Right lung (tissue), 10 donors: ENCODE results near the gene SNAP47. TPM values are rescaled to one million over a fixed set of nuclear protein-coding genes. Genes with fewer than 3 reads are reported as not detected.
A peak's percentile ranks its signal among the peaks of the same experiment; 100 is the strongest.
"Not testable (repeated sequence)": the region's sequence is repeated elsewhere in the genome, so short reads cannot be mapped to it uniquely, and the experiment has no call there.

Experiments
- DNase-seq, 2 donors: peaks; one replicate each; pipeline ENCODE4 v3.0.0-alpha.2; 2013
- long read RNA-seq, 8 donors: transcript quantifications; one replicate each; lab custom pipeline, GENCODE V29; 2026
- polyA plus RNA-seq, 5 donors: library from polyadenylated mRNA; unstranded; fragments of 120-200 nt; gene quantifications; one replicate each; pipeline versions ENCODE4 v1.2.1 to v1.2.3, GENCODE V29; 2013; ENCODE audit warnings: inconsistent platforms in 1 of 5, low replicate concordance in 1 of 5; ENCODE audit not compliant: insufficient read length in 5 of 5, insufficient read depth in 1 of 5

Gene SNAP47, protein sequence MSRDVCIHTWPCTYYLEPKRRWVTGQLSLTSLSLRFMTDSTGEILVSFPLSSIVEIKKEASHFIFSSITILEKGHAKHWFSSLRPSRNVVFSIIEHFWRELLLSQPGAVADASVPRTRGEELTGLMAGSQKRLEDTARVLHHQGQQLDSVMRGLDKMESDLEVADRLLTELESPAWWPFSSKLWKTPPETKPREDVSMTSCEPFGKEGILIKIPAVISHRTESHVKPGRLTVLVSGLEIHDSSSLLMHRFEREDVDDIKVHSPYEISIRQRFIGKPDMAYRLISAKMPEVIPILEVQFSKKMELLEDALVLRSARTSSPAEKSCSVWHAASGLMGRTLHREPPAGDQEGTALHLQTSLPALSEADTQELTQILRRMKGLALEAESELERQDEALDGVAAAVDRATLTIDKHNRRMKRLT
- polyA plus RNA-seq: 10 to 100 TPM; 37.5 to 46.2 (median 40.0) TPM
- long read RNA-seq, donor 1, transcript SNAP47-202 (5 exons, 2,362 nt): major isoform, 13 of 16 reads
- long read RNA-seq, donor 1, partial matches to known transcripts: 0 of 16 reads
- long read RNA-seq, donor 1, other reads (novel, unspliced or antisense): 0 of 16 reads
- long read RNA-seq, donor 2, transcript SNAP47-202 (5 exons, 2,362 nt): major isoform, 5 of 13 reads
- long read RNA-seq, donor 2, partial matches to known transcripts: 8 of 13 reads
- long read RNA-seq, donor 2, other reads (novel, unspliced or antisense): 0 of 13 reads
- long read RNA-seq, donor 3, transcript SNAP47-202 (5 exons, 2,362 nt): major isoform, 9 of 12 reads
- long read RNA-seq, donor 3, partial matches to known transcripts: 0 of 12 reads
- long read RNA-seq, donor 3, other reads (novel, unspliced or antisense): 0 of 12 reads
- long read RNA-seq, donor 4, transcript SNAP47-202 (5 exons, 2,362 nt): major isoform, 6 of 12 reads
- long read RNA-seq, donor 4, partial matches to known transcripts: 0 of 12 reads
- long read RNA-seq, donor 4, other reads (novel, unspliced or antisense): 0 of 12 reads
- long read RNA-seq, donor 5, transcript SNAP47-202 (5 exons, 2,362 nt): major isoform, 9 of 11 reads
- long read RNA-seq, donor 5, partial matches to known transcripts: 0 of 11 reads
- long read RNA-seq, donor 5, other reads (novel, unspliced or antisense): 0 of 11 reads
- long read RNA-seq, donor 6, partial matches to known transcripts: 0 of 9 reads
- long read RNA-seq, donor 6, other reads (novel, unspliced or antisense): 0 of 9 reads
- long read RNA-seq, donor 7, transcript SNAP47-202 (5 exons, 2,362 nt): major isoform, 8 of 10 reads
- long read RNA-seq, donor 7, partial matches to known transcripts: 0 of 10 reads
- long read RNA-seq, donor 7, other reads (novel, unspliced or antisense): 0 of 10 reads
- long read RNA-seq, donor 8, transcript SNAP47-202 (5 exons, 2,362 nt): major isoform, 5 of 5 reads
- long read RNA-seq, donor 8, partial matches to known transcripts: 0 of 5 reads
- long read RNA-seq, donor 8, other reads (novel, unspliced or antisense): 0 of 5 reads

DNA sequence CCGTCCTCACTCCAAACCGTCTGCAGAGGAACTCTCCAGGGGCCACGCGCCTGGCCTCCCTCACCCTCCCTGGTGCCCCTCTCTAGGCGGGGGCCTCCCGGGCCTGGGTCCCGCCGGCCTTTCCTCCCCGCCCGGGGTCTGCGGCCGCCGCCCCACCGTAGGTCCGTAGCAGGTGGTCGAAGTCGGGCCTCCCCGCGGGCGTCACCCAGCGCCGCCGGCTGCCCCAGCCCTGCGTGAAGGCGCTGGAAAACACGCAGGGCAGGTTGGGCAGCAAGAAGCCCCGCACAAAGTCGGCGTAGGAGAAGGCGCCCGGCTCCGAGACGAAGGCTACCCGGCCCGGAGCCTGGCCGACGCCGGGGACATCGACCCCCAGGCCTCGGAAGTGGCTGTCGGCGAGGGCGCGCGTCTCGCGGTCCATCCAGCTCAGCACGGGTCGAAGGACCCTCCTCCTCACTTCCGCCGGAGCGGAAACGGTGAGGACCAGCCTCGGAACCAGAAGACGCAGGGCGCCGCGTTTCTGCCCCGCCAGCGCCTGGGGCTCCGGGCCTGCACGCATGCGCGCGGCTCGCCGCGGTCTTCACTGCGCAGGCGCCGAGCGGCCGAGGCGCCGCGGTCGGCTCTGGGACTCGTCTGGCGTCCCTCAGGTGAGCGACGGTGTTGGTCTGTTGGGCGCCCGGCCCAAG, at the start of gene SNAP47, which contains the start of gene JMJD4:
Gene SNAP47 (plus strand): TSS at position 580 of the 683 bp plus-strand sequence. CDS start 12,302 bp downstream, outside the sequence.
Gene JMJD4 (minus strand): TSS at position 447 of the 683 bp plus-strand sequence. CDS start 29 bp downstream, at position 418.
- DNase-seq: peak; percentile 91 to 92

DNA sequence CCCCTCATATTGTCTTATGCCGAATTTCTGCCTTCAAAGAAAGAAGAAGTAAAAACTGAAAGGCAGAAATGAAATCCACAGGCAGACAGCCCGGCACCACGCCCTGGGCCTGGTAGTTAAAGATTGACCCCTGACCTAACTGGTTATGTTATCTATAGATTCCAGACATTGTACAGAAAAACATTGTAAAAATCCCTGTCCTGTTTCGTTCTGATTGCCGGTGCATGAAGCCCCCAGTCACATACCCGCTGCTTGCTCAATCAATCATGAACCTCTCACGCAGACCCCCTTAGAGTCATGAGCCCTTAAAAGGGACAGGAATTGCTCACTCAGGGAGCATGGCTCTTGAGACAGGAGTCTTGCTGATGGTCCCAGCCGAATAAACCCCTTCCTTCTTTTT, 49.4 kb upstream of the SNAP47 start:
- DNase-seq: no peak

DNA sequence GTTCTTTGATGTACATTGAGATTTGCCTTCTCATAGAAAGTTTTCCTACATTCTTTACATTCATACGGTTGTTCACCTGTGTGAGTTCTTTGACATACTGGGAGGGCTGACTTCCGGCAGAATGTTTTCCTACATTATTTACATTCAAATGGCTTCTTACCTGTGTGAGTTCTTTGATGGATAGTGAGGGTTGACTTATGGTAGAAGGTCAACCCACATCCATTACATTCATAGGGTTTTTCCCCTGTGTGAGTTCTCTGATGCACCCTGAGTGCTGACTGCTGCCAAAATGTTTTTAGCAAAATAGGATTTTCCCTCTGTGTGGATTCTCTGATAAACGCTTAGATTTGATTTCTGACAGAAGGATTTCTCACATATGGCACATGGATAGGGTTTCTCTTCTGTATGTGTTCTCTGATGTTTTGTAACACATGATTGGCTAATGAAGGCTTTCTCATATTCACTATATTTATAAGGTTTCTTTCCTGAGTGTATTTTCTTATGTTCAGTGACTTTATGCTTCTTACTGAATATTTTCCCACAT, 37.8 kb upstream of the SNAP47 start:
- DNase-seq: no peak

GRCh38 chr1:227701631-227702030, 33.6 kb upstream of the SNAP47 start:
- DNase-seq: not testable (repeated sequence)

DNA sequence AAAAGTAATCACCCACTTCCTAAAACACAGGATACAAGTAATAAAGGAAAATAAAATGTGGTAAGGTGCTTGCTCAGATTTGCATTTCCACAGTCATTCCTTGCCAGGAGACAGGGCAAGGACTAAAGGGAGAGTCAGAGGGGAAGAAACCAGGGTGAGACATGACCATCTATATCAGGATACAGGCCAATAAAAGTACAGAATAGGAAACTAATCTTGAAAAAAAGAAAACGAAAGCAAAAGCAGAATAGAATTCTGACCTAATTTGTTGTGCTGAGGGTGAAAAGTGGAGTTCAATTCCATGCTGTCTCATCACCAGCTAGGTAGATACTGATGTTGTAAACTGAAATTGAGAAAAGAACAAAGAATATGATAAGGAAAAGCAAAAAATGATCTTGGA, 27.4 kb upstream of the SNAP47 start:
- DNase-seq: no peak

GRCh38 chr1:227709451-227709850, 25.8 kb upstream of the SNAP47 start:
- no peak for DNase-seq

GRCh38 chr1:227710474-227710873, 24.8 kb upstream of the SNAP47 start:
- DNase-seq: not testable (repeated sequence)

- no peak for DNase-seq
Measured at GRCh38 chr1:227712648-227713047, 22.6 kb upstream of the SNAP47 start.

GRCh38 chr1:227718932-227719331, 16.3 kb upstream of the SNAP47 start:
- DNase-seq: no peak

GRCh38 chr1:227723474-227723873, 11.8 kb upstream of the SNAP47 start:
- no peak for DNase-seq

DNA sequence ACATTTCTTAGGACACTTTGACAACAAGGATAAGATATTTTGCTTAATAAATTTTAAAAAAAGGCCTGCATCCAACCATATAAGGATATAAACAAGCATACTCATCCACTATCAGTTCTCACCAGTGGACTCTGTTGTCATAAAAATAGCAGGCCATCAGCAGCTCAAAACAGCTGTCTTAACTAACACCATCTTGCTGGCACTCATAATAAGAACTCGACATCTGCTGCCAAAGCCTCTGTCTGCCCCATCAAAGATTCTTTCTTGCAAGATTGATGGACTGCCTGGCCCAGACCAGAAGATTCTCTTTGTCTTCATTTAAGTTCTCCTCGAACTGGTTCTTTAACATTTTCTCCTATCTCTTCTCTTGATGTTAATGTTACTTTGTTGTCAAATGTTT, 10.2 kb upstream of the SNAP47 start:
- no peak for DNase-seq

- no peak for DNase-seq
Measured at GRCh38 chr1:227726318-227726717, 8.9 kb upstream of the SNAP47 start.

GRCh38 chr1:227726924-227727599, 8.2 kb upstream of the SNAP47 start:
- DNase-seq: no peak

GRCh38 chr1:227728059-227728891, 7.0 kb upstream of the SNAP47 start:
- peak; percentile 46 to 71 for DNase-seq

DNA sequence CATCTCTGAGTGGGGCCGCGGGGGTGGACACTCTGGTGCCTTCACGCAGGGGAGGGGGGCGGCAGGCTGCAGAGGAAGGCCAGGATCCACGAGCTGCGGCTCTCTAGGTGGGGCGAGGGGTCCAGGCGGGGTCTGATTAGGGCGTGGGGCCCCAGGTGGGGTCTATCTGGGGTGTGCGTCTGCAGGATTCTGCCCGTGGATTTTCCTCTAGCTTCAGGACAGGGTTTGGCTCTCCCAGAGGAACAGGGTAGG, 6.4 kb upstream of the SNAP47 start:
- DNase-seq: no peak

DNA sequence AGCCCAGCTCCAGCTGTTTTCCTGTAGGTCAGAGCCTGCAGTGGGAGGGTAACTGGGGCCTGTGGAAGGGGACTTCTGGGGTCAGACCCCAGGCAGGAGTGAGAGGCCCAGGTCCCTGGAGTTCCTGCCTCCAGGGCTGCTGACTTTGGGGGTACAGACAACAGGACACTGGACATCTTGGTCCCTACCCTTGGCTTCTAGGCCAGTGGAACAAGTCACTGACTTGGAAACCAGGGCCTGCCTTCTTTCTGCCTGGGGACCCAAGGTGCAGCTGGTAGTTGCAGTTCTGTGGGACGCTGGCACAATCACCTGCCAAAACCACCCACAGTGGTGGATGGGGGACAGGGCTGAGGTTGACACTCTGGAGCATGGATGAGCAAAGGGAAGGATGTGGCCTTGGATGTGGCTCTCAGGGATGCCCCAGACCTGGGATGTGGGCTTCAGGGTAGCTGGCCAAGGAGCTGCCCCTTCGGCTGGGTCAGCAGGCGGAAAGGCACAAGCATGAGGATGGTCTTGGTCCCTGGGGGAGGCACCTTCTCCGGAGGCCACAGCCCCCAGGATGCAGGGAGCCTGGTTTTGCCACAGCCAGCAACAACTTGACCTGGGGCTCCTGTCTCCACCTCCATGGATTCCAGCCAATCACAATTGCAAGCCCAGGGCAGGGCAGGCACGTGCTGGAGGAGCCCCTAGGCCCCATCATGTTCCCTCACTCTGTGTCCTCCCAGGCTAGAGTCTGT, 5.9 kb upstream of the SNAP47 start:
- no peak for DNase-seq

- DNase-seq: no peak
Measured at GRCh38 chr1:227729881-227730629, 5.2 kb upstream of the SNAP47 start.
